ENCODE measurements around the gene TCF12.

DNA sequence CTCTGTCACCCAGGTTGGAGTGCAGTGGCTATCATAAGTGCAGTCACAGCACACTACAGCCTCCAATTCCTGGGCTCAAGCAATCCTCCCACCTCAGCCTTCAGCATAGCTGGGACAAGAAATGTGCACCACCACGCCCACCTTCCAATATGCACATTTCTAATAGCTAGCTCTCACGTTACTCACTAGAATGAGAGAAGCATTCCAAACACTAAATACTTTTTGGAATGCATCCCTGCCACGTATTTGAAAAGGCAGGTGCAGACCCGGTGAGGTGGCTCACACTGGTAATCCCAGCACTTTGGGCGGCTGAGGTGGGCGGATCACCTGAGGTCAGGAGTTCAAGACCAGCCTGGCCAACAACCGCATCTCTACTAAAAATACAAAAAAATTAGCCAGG lies 7.6 kb upstream of the TCF12 start:
- TF ChIP-seq RBBP5 (IDR thresholded peaks at IDR 0.05; ENCODE audit: borderline replicate concordance, low read depth, low read length) (no peak), JUN (IDR thresholded peaks at IDR 0.05; ENCODE audit: low read depth, low read length) (no peak), TBP (IDR thresholded peaks at IDR 0.05; ENCODE audit: low read depth, low read length) (peak; percentile 77), POLR2A (IDR thresholded peaks at IDR 0.05; ENCODE audit: control extremely low read depth in 1 of 2, low read depth in 2 of 2, low read length in 2 of 2) (no peak), HDAC2 (IDR thresholded peaks at IDR 0.05; ENCODE audit: borderline replicate concordance in 1 of 2, low read depth in 2 of 2, low read length in 2 of 2) (no peak), BCL11A (IDR thresholded peaks at IDR 0.05; ENCODE audit: low read depth in 2 of 2, low read length in 2 of 2) (no peak), MAFK (IDR thresholded peaks at IDR 0.05; ENCODE audit: low read depth, low read length) (no peak), CHD1 (IDR thresholded peaks at IDR 0.05; ENCODE audit: low read depth, low read length) (no peak), SAP30 (IDR thresholded peaks at IDR 0.05; ENCODE audit: insufficient read depth, insufficient replicate concordance, low read length) (no peak), SIN3A (conservative IDR thresholded peaks at IDR 0.05 in 1 of 2, IDR thresholded peaks at IDR 0.05 in 1 of 2; ENCODE audit: low read depth in 1 of 2, low read length in 2 of 2) (no peak)
- TF ChIP-seq, protein P1, sequence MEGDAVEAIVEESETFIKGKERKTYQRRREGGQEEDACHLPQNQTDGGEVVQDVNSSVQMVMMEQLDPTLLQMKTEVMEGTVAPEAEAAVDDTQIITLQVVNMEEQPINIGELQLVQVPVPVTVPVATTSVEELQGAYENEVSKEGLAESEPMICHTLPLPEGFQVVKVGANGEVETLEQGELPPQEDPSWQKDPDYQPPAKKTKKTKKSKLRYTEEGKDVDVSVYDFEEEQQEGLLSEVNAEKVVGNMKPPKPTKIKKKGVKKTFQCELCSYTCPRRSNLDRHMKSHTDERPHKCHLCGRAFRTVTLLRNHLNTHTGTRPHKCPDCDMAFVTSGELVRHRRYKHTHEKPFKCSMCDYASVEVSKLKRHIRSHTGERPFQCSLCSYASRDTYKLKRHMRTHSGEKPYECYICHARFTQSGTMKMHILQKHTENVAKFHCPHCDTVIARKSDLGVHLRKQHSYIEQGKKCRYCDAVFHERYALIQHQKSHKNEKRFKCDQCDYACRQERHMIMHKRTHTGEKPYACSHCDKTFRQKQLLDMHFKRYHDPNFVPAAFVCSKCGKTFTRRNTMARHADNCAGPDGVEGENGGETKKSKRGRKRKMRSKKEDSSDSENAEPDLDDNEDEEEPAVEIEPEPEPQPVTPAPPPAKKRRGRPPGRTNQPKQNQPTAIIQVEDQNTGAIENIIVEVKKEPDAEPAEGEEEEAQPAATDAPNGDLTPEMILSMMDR (IDR thresholded peaks at IDR 0.05; ENCODE audit: control extremely low read depth in 1 of 3, insufficient read depth in 1 of 3, low read depth in 1 of 3, low read length in 3 of 3) = no peak
- TF ChIP-seq, protein P2, sequence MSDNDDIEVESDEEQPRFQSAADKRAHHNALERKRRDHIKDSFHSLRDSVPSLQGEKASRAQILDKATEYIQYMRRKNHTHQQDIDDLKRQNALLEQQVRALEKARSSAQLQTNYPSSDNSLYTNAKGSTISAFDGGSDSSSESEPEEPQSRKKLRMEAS (IDR thresholded peaks at IDR 0.05) = no peak
